H9 (cell line): Measurements from ENCODE around the gene RNF220. TPM values are rescaled to one million over a fixed set of nuclear protein-coding genes. Genes with fewer than 3 reads are reported as not detected.

Experiments used
- DNase-seq: peaks from one replicate; pipeline ENCODE4 v3.0.0-alpha.2; 2017
- H2AFZ ChIP-seq: one replicate; pipeline ENCODE4 v1.6.1; 2013; ENCODE audit warnings: mild to moderate bottlenecking, low read length, control low read depth, moderate library complexity
- H2AK5ac ChIP-seq: 2 replicates; pipeline ENCODE4 v1.6.1; 2013; ENCODE audit warnings: low read length, control low read depth, mixed read lengths; ENCODE audit not compliant: insufficient read length
- H2BK120ac ChIP-seq: one replicate; pipeline ENCODE4 v1.6.1; 2013; ENCODE audit warnings: low read depth, mild to moderate bottlenecking, low read length, control low read depth, inconsistent platforms; ENCODE audit not compliant: poor library complexity, severe bottlenecking
- H2BK12ac ChIP-seq: 2 replicates; pipeline ENCODE4 v1.6.1; 2013; ENCODE audit warnings: low read length, control low read depth, mixed read lengths, low read depth; ENCODE audit not compliant: insufficient read length
- H2BK15ac ChIP-seq: 2 replicates; pipeline ENCODE4 v1.6.1; 2013; ENCODE audit warnings: low read depth, low read length, control low read depth
- H2BK20ac ChIP-seq: one replicate; pipeline ENCODE4 v1.6.1; 2013; ENCODE audit warnings: low read depth, mild to moderate bottlenecking, low read length, control low read depth, inconsistent platforms; ENCODE audit not compliant: poor library complexity, severe bottlenecking
- H2BK5ac ChIP-seq: 2 replicates; pipeline ENCODE4 v1.6.1; 2013; ENCODE audit warnings: low read length, control low read depth, mixed read lengths; ENCODE audit not compliant: insufficient read length
- H3K14ac ChIP-seq: 2 replicates; pipeline ENCODE4 v1.6.1; 2013; ENCODE audit warnings: low read length, control low read depth; ENCODE audit not compliant: insufficient read depth
- H3K18ac ChIP-seq: 2 replicates; pipeline ENCODE4 v1.6.1; 2013; ENCODE audit warnings: low read depth, mild to moderate bottlenecking, mixed read lengths, low read length, control low read depth; ENCODE audit not compliant: insufficient read length
- H3K23ac ChIP-seq: 2 replicates; pipeline ENCODE4 v1.6.1; 2013; ENCODE audit warnings: low read length, control low read depth, mixed read lengths, low read depth; ENCODE audit not compliant: insufficient read length
- H3K23me2 ChIP-seq: 2 replicates; pipeline ENCODE4 v1.6.1; 2013; ENCODE audit warnings: low read depth, mild to moderate bottlenecking, mixed read lengths, low read length, control low read depth; ENCODE audit not compliant: insufficient read length, poor library complexity, severe bottlenecking
- H3K27ac ChIP-seq: 2 replicates; pipeline ENCODE4 v1.5.1; 2013; ENCODE audit warnings: low read length, control low read depth, mixed read lengths, low read depth; ENCODE audit not compliant: insufficient read length
- H3K27me3 ChIP-seq: 2 replicates; pipeline ENCODE4 v1.6.1; 2013; ENCODE audit warnings: low read length, control low read depth, inconsistent platforms; ENCODE audit not compliant: insufficient read depth
- H3K4ac ChIP-seq: 2 replicates; pipeline ENCODE4 v1.6.1; 2013; ENCODE audit warnings: low read depth, mild to moderate bottlenecking, control low read depth, inconsistent platforms, low read length, moderate library complexity
- H3K4me1 ChIP-seq: 2 replicates; pipeline ENCODE4 v1.6.1; 2013; ENCODE audit warnings: low read length, control low read depth, inconsistent platforms; ENCODE audit not compliant: insufficient read depth
- H3K4me2 ChIP-seq: 2 replicates; pipeline ENCODE4 v1.6.1; 2013; ENCODE audit warnings: low read length, control low read depth, mixed read lengths; ENCODE audit not compliant: insufficient read length, insufficient read depth
- H3K56ac ChIP-seq: 2 replicates; pipeline ENCODE4 v1.6.1; 2013; ENCODE audit warnings: low read depth, mild to moderate bottlenecking, mixed read lengths, low read length, control low read depth; ENCODE audit not compliant: insufficient read length
- H3K79me1 ChIP-seq: 2 replicates; pipeline ENCODE4 v1.6.1; 2013; ENCODE audit warnings: low read depth, mild to moderate bottlenecking, moderate library complexity, low read length, control low read depth, inconsistent platforms; ENCODE audit not compliant: insufficient read depth, poor library complexity, severe bottlenecking
- H3K79me2 ChIP-seq: 2 replicates; pipeline ENCODE4 v1.6.1; 2013; ENCODE audit warnings: low read length, control low read depth, inconsistent platforms; ENCODE audit not compliant: insufficient read depth
- H3K9ac ChIP-seq: 2 replicates; pipeline ENCODE4 v1.6.1; 2013; ENCODE audit warnings: low read length, control low read depth, mixed read lengths; ENCODE audit not compliant: insufficient read length; ENCODE audit errors: extremely low read depth
- H3K9me3 ChIP-seq: one replicate; pipeline ENCODE4 v1.6.1; 2013; ENCODE audit warnings: low read depth, low read length, inconsistent platforms; ENCODE audit not compliant: control insufficient read depth
- H3T11ph ChIP-seq: one replicate; pipeline ENCODE4 v1.6.1; 2013; ENCODE audit warnings: mild to moderate bottlenecking, low read length, control low read depth, inconsistent platforms
- H4K20me1 ChIP-seq: one replicate; pipeline ENCODE4 v1.6.1; 2013; ENCODE audit not compliant: control insufficient read depth, insufficient read length, insufficient read depth
- H4K5ac ChIP-seq: 2 replicates; pipeline ENCODE4 v1.6.1; 2013; ENCODE audit warnings: low read depth, mild to moderate bottlenecking, mixed read lengths, low read length, control low read depth; ENCODE audit not compliant: insufficient read length
- H4K8ac ChIP-seq: replicated peaks from 2 replicates; pipeline ENCODE4 v1.6.1; 2013; ENCODE audit warnings: low read length, control low read depth, mixed read lengths, low read depth; ENCODE audit not compliant: insufficient read length
- H4K91ac ChIP-seq: 2 replicates; pipeline ENCODE4 v1.6.1; 2013; ENCODE audit warnings: low read depth, mild to moderate bottlenecking, moderate library complexity, mixed read lengths, low read length, control low read depth; ENCODE audit not compliant: insufficient read length
- H3K27ac Mint-ChIP-seq, 3 experiments: 2 replicates in 2 of 3; 3 replicates in 1 of 3; pipeline ENCODE4 v1.8.0; 2020 to 2021; ENCODE audit warnings: mixed read lengths in 3 of 3, mild to moderate bottlenecking in 1 of 3, moderate library complexity in 1 of 3
- H3K27me3 Mint-ChIP-seq: 2 replicates; pipeline ENCODE4 v1.8.0; 2021; ENCODE audit warnings: low read depth, mild to moderate bottlenecking, moderate library complexity, mixed read lengths
- H3K36me3 Mint-ChIP-seq, 3 experiments: 2 replicates in 2 of 3; 3 replicates in 1 of 3; pipeline ENCODE4 v1.8.0; 2020 to 2021; ENCODE audit warnings: low read depth in 3 of 3, mixed read lengths in 3 of 3; ENCODE audit not compliant: insufficient read depth in 1 of 3
- H3K4me1 Mint-ChIP-seq, 2 experiments: 2 replicates each; pipeline ENCODE4 v1.8.0; 2020; ENCODE audit warnings: mixed read lengths in 2 of 2
- H3K4me3 Mint-ChIP-seq, 2 experiments: 2 replicates in 1 of 2; 3 replicates in 1 of 2; pipeline ENCODE4 v1.8.0; 2020 to 2021; ENCODE audit warnings: mild to moderate bottlenecking in 2 of 2, mixed read lengths in 2 of 2, moderate library complexity in 1 of 2
- H3K9me3 Mint-ChIP-seq, 2 experiments: 2 replicates in 1 of 2; 3 replicates in 1 of 2; pipeline ENCODE4 v1.8.0; 2020; ENCODE audit warnings: mild to moderate bottlenecking in 2 of 2, mixed read lengths in 2 of 2, moderate library complexity in 1 of 2
- WGBS: extraction: QIAGEN DNeasy Blood & Tissue Kit; methylation state at CpG from one replicate; pipeline ENCODE4 v1.1.7; 2013; ENCODE audit warnings: missing lambda C conversion rate, low lambda C conversion rate, mixed read lengths; ENCODE audit not compliant: insufficient read length; ENCODE audit errors: extremely low coverage; 5-methylcytosine and 5-hydroxymethylcytosine counted together
- total RNA-seq: library from RNA; stranded (reverse); gene quantifications from 2 replicates; pipeline ENCODE4 v1.2.1, GENCODE V29; 2021
- TF ChIP-seq, protein P1 (sequence below): fragments of 200-600 bp; sonication (generic); conservative IDR thresholded peaks from 3 replicates; pipeline ENCODE4 v1.8.0; 2021; ENCODE audit warnings: antibody characterized with exemption, mild to moderate bottlenecking

The RNF220 gene
- total RNA-seq, 1 experiment from 2014 or later = 109 TPM

DNA sequence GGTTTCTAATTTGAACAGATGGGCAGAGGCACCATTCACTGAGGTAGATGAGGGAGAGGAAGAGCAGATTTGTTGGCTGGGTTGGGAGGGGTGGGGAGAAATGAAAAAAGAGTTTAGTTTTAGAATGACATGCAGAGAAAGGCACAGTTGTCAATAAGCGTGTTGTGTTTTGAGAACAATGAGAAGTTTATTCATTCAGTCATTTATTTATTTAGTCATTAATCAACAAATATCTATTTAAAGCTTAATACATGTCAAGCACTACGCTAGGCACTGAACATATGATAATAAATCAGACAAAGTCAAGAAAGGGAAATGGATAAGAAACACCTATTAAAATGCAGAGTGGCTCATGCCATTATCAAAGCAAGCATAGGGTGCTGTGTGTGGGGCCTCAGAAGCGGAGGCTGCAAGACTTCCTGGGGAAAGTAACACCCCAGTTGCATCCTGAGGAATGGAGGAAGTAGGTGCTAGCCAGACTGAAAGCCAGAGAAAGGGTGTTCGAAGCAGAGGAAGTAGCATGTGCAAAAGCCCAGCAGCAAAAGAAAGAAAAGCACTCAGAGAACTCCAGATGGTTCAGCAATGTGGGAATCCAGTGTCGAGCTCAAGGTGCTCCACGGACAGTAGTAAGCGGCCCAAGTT lies 114.1 kb downstream of the RNF220 start:
- Histone ChIP-seq H4K20me1 (no peaks in the 10 kb centered on the region), H3K4ac (no peak overlapping the region), H3K9ac (no peak overlapping the region), H2BK20ac (no peak overlapping the region), H3K4me1 (peaks cover 7% of the 10 kb centered on the region), H3K79me2 (no peaks in the 10 kb centered on the region), H2BK15ac (no peak overlapping the region), H3K79me1 (no peaks in the 10 kb centered on the region), H3T11ph (no peak overlapping the region), H3K27ac (no peak overlapping the region), H2BK120ac (no peak overlapping the region), H3K14ac (no peak overlapping the region), H4K91ac (no peak overlapping the region), H3K27me3 (no peaks in the 10 kb centered on the region), H4K5ac (no peak overlapping the region), H2BK12ac (no peak overlapping the region), H3K18ac (no peak overlapping the region), H3K23ac (no peak overlapping the region), H2AFZ (no peak overlapping the region), H3K9me3 (no peaks in the 10 kb centered on the region), H4K8ac (no peak overlapping the region), H2BK5ac (no peak overlapping the region), H3K4me2 (no peak overlapping the region), H2AK5ac (no peak overlapping the region), H3K56ac (no peak overlapping the region), H3K23me2 (peaks cover under 1% of the 10 kb centered on the region)
- H3K27me3 Mint-ChIP-seq = peaks cover 52% of the 10 kb centered on the region
- WGBS = no CpG with 5 or more reads among the region's 7 CpGs
- H3K27ac Mint-ChIP-seq = no peak overlapping the region
- no peak for DNase-seq
- peaks cover 19 to 25% of the 10 kb centered on the region in 2 experiments for H3K4me1 Mint-ChIP-seq
- peaks cover 0 to 9% (median 0%) of the 10 kb centered on the region in 3 experiments; a peak in 2 of 7 replicates for H3K36me3 Mint-ChIP-seq
- H3K4me3 Mint-ChIP-seq = no peak overlapping the region
- TF ChIP-seq, protein P1, sequence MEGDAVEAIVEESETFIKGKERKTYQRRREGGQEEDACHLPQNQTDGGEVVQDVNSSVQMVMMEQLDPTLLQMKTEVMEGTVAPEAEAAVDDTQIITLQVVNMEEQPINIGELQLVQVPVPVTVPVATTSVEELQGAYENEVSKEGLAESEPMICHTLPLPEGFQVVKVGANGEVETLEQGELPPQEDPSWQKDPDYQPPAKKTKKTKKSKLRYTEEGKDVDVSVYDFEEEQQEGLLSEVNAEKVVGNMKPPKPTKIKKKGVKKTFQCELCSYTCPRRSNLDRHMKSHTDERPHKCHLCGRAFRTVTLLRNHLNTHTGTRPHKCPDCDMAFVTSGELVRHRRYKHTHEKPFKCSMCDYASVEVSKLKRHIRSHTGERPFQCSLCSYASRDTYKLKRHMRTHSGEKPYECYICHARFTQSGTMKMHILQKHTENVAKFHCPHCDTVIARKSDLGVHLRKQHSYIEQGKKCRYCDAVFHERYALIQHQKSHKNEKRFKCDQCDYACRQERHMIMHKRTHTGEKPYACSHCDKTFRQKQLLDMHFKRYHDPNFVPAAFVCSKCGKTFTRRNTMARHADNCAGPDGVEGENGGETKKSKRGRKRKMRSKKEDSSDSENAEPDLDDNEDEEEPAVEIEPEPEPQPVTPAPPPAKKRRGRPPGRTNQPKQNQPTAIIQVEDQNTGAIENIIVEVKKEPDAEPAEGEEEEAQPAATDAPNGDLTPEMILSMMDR = no peak
- H3K9me3 Mint-ChIP-seq = no peaks in the 10 kb centered on the region
